HG02852 (cell line): ENCODE data around the gene PRR5L.
"Not testable (repeated sequence)": the region's sequence is repeated elsewhere in the genome, so short reads cannot be mapped to it uniquely, and the experiment has no call there.

ENCODE experiments used
- ATAC-seq: cut with Tn5 transposase; IDR thresholded peaks from one replicate; pipeline ENCODE4 v1.9.1; 2021; ENCODE audit warnings: mild to moderate bottlenecking, moderate library complexity; ENCODE audit not compliant: unreplicated experiment

Gene PRR5L

GRCh38 chr11:36488096-36488495, 192.0 kb downstream of the PRR5L start:
- ATAC-seq, result peak; percentile 45

DNA sequence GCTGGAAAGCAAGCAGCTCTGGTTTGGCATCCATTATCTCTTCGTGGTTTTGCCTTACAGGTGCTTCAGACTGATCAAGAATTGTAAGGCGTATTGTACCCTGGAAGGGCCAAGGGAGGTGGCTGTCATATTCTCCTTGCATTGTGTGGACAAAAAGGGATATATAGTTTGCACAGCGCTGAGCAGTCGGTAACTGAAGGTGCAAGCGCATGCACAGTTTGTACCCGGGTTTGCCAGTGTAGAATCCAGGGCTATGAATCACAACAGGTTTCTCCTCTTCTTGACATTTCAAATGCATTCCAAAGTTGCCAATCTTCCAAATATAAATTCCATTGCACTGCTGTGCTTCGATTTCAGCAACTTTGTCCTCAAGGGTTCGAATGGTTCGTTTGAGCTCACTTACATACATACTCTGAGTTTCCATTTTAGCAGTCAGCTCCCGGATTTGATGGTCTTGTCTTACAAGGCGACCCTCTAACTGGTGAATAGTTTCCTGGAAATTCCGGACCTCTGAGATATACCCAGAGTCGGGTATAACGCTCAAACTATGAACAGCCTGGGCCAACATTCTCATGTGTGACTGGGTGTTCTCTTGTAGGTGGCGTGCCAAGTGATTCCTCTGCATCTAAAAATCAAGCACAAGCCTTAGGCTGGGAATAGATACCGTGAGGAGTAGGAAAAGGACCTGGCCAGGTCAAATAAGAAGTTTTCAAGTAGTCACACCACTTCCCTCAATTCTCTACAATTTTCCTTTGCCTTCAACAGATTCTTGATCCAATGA, 194.1 kb downstream of the PRR5L start:
- no peak for ATAC-seq

- peak; percentile 58 for ATAC-seq
Measured at GRCh38 chr11:36492724-36493304, 196.7 kb downstream of the PRR5L start.

DNA sequence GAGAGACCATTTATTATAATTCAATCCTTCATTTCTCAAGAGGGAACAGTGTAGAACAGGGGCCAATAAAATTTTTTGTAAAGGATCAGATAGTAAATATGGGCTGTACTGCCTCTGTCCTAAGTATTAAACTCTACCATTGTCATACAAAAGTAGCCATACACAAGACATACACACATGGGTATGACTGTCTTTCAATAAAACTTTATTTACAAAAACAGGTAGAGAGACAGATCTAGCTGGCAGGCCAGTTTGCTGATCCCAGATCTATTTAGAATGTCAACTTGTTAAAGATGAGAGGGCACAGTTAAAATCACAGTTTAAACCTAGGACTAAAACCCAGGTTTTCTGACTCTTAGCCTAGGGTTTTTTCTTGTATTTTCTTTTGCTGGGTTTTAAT, 197.2 kb downstream of the PRR5L start:
- ATAC-seq, result no peak

DNA sequence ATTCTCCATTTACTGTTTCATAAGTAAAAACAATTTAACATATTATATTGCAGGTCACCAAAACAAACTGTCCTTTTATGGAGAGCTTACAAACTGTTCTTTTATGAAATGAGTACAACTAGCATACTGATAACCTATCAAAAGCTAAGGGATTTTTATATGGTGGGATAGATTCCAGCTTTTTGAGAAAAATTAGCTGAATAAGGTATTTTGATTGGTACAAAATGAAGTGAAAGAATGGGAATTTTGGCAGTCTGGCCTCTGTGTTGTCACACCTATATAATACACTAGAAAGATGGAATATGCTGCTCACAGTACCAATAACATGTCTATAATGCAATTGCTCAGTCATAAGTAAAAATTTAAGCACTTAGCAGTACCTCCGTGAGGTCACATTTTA, 202.6 kb downstream of the PRR5L start:
- no peak for ATAC-seq

- no peak for ATAC-seq
Measured at GRCh38 chr11:36499315-36499714, 203.2 kb downstream of the PRR5L start.

DNA sequence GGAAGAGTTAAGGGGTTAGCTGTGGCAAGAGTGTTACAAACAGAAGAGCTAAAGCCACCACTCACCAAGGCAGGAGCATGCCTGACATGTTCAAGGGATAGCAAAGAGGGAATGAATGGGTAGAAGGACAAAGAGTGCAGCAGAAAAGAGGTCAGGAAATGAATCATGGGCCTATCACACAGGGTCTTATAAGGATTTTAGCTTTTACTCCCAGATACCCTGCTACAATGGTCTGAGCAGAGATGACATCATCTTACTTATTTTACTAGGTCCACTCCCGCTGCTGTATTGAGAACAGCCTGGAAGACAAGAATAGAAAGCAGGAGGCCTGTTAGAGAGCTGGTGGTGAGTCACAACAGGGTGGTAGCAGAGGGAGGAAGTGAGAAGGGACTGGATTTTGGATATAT, 204.2 kb downstream of the PRR5L start:
- peak; percentile 98 for ATAC-seq

- ATAC-seq, result no peak
Measured at GRCh38 chr11:36501236-36501635, 205.1 kb downstream of the PRR5L start.

GRCh38 chr11:36507824-36508489, 211.9 kb downstream of the PRR5L start:
- ATAC-seq, result no peak

GRCh38 chr11:36508743-36509142, 212.7 kb downstream of the PRR5L start:
- ATAC-seq, result no peak

DNA sequence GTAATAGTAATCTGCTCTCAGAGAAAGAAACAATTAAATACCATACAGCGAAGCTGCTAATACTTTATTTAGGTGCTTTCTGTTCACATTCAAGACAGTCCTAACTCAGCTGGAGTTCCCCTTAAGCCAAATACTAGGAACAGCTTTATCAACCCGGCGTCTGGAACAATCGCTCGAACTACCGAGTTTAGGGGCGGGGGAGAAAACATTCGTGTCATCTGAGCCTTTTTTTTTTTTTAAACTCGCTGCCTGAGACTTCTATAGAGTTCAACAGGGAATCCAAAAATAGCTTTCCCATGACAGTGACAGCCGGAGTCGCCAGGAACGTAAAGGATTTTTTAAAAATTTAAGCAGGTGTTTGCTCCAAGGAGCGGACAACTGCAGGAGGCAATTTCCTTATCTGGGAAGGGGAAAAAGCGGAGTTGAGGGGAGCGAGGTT, 213.1 kb downstream of the PRR5L start:
- ATAC-seq, result peak; percentile 29

DNA sequence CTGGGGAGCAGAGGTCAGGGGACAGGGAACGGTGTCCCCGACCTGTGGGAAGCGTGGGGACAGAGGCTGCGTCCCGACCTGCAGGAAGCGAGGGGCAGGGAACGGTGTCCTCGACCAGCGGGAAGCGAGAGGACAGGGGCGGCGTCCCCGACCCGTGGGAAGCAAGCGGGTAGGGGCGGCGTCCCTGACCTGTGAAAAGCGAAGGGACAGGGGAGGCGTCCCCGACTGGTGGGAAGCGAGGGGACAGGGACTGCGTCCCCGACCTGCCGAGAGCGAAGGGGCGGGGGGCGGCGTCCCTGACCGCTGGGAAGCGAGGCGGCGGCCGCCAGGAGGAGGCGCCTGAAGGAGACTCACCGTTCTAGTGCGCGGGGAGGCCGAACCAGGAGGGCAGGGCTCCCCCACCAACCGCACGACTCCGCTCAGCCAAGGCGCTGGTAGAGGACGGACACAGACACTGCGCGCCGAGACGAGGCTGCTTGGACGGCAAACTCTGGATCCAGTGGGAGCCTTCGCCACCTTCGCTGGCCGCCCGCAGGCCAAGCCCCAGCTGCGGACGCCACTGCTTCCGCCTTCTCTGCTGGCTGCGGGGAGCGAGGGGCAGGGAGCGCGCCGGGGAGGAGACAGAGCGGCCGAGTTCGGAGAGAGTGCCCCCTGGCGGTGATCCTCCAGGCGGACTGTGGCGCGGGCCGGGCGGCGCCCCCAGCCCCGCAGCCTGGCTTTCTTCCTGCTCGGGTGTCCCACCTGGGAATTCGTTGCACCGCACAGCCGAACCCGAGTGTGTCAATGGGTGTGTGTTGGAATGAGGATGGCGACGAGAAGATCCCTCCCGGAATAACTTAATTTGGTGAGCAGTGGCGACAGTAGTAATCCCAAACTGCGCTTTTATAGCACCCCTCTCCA, 213.9 kb downstream of the PRR5L start, which contains the start of gene TRAF6:
TSS of gene TRAF6 (minus strand) at position 579 of the 900 bp plus-strand sequence. CDS start 8,757 bp downstream, outside the sequence.
- peak; percentile 97 for ATAC-seq

DNA sequence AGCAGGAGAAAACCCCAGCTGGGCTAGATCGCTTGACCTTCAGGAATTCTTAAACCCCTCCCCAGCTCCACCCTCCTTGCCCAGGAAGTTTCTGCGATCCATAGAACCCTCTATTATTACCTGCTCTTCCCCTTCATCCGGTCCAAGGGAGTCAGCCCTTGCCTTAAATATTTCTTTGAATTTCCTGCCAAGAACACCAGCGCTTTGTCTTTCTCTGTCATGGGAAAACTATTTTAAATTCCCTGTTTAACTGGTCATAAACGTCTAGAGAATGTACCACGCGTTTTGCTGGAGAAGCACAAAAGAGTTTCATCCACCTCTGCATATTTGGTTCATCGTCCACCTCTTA, 214.5 kb downstream of the PRR5L start:
- peak; percentile 0 for ATAC-seq

- not testable (repeated sequence) for ATAC-seq
Measured at GRCh38 chr11:36511062-36511461, 215.0 kb downstream of the PRR5L start.

- ATAC-seq, result no peak
Measured at GRCh38 chr11:36512016-36512415, 215.9 kb downstream of the PRR5L start.

- no peak for ATAC-seq
Measured at GRCh38 chr11:36513965-36514364, 217.9 kb downstream of the PRR5L start.
